Hepatocyte (in vitro differentiated cells): Measurements from ENCODE around the gene ZNF747.

Experiments
- EZH2phosphoT487 ChIP-seq: fragments of 200-600 bp; sonication (generic); IDR thresholded peaks from one replicate; pipeline ENCODE4 v1.6.1; 2018; ENCODE audit warnings: antibody characterized with exemption, mild to moderate bottlenecking, low read depth, moderate library complexity; ENCODE audit not compliant: unreplicated experiment, severe bottlenecking
- TF ChIP-seq, protein P1 (sequence below): fragments of 200-600 bp; sonication (generic); IDR thresholded peaks from 2 replicates; pipeline ENCODE4 v1.5.1; 2016; ENCODE audit warnings: antibody characterized with exemption, mild to moderate bottlenecking; ENCODE audit not compliant: poor library complexity

DNA sequence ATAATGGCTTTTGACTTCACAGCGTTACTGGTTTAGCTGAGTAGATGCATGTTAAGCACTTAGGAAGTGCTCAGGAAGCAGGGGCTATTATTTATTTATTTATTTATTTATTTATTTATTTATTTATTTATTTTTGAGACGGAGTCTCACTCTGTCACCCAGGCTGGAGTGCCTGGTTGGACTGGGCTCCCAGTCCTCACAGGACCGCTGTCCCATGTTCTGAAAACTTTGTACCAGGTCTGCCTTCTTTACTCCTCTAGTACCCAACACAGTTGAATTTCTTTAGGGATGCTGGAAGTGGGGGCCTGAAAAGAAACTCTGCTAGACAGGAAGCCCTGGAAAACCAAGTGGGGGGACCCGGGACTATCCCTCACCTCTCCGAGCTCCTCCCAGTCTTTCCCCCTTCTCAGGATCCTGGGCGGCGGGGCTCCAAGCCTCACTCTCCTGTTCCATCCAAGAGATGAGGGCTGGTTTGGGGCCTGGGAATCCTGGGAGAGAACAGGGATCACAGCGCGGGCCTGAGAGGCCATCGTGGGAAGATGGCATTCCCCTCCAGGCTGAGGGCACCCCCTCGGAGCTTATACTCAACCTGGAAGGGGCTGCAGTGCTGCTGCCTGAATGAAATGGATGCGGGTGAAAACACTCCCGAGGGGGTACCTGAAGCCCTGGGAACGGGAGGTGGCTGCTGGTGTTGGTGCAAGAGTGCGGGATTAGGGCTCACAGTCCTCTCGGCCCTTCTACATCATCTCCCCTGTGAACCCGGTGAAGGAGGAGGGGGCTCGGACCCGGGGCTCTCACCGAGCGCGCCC is 36.2 kb upstream of the ZNF747 start:
- TF ChIP-seq EZH2phosphoT487, result no peak
- TF ChIP-seq, protein P1, sequence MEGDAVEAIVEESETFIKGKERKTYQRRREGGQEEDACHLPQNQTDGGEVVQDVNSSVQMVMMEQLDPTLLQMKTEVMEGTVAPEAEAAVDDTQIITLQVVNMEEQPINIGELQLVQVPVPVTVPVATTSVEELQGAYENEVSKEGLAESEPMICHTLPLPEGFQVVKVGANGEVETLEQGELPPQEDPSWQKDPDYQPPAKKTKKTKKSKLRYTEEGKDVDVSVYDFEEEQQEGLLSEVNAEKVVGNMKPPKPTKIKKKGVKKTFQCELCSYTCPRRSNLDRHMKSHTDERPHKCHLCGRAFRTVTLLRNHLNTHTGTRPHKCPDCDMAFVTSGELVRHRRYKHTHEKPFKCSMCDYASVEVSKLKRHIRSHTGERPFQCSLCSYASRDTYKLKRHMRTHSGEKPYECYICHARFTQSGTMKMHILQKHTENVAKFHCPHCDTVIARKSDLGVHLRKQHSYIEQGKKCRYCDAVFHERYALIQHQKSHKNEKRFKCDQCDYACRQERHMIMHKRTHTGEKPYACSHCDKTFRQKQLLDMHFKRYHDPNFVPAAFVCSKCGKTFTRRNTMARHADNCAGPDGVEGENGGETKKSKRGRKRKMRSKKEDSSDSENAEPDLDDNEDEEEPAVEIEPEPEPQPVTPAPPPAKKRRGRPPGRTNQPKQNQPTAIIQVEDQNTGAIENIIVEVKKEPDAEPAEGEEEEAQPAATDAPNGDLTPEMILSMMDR, result no peak
